Ishikawa (cell line): ENCODE measurements around the gene IL17RD.

Experiments used
- EP300 ChIP-seq: IDR thresholded peaks from 2 replicates; pipeline ENCODE4 v1.6.1; 2012; ENCODE audit warnings: borderline replicate concordance
- FOXM1 ChIP-seq: IDR thresholded peaks from 2 replicates; pipeline ENCODE4 v1.6.1; 2012; ENCODE audit warnings: low read depth, borderline replicate concordance
- MAX ChIP-seq: IDR thresholded peaks from 2 replicates; pipeline ENCODE4 v1.6.1; 2012
- TCF12 ChIP-seq: IDR thresholded peaks from 2 replicates; pipeline ENCODE4 v1.6.1; 2012; ENCODE audit warnings: low read depth
- TF ChIP-seq, protein P1 (sequence below): IDR thresholded peaks from 2 replicates; pipeline ENCODE4 v1.6.1; 2012

DNA sequence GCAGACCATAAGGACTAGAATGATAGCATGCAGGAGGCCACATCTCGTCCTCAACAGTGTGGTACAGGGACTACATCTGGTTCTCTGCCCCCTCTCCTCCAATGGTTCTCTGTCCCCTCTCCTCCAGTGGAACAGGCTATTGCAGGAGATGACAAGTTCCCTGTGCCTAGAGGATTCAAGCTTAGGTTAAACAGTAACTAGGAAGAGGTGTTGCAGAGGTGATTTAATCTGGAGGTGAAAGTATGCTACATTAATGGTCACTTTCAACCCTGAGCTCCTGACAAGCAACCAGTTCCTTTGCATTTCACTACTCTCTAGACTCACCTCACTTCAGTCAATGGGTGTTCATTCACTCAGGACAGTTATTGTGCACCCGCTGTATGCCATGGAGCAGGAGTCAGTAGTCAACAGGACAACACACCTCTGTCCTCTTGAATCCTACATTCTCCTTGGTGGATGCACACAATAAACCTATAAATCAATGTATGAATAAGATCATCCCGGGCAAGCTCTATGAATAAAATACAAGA, 88.7 kb downstream of the IL17RD start:
- TF ChIP-seq, protein P1, sequence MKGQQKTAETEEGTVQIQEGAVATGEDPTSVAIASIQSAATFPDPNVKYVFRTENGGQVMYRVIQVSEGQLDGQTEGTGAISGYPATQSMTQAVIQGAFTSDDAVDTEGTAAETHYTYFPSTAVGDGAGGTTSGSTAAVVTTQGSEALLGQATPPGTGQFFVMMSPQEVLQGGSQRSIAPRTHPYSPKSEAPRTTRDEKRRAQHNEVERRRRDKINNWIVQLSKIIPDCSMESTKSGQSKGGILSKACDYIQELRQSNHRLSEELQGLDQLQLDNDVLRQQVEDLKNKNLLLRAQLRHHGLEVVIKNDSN, result no peak
- TF ChIP-seq MAX (no peak), EP300 (no peak), TCF12 (no peak), FOXM1 (no peak)
